ENCODE data around the gene CFAP77. TPM values are rescaled to one million over a fixed set of nuclear protein-coding genes. Genes with fewer than 3 reads are reported as not detected.

Gene CFAP77
- total RNA-seq, 1 donor from 2014 or later = not detected

DNA sequence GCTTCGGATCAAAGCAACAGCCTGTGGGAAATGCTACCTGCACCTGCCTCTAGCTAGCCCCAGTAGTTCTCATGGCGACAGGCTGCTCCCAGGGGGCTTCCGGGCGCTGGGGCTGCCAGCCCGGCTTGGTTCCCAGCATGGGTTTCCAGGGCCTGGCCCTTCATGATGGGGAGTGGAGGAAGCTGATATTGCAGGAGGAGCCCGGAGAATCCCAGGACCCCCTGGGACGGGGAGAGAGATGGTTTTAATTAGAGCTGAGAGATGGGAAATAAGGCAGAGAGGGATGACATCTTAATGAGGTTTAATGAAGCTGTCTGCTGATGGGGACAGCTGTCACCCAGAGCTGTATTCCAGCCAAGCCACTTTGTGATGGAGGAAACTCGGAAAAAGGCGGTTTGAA, 78.6 kb downstream of the CFAP77 start:
- no peak for TF ChIP-seq CTCF (conservative IDR thresholded peaks at IDR 0.05; ENCODE audit: low read depth, low read length)
- no peak for DNase-seq (ENCODE audit: low read depth)
- no peak overlapping the region for H3K4me3 ChIP-seq (ENCODE audit: low read depth, low read length)

GRCh38 chr9:132489536-132489935, 79.5 kb downstream of the CFAP77 start:
- H3K4me3 ChIP-seq (ENCODE audit: low read depth, low read length) = no peak overlapping the region
- TF ChIP-seq CTCF (conservative IDR thresholded peaks at IDR 0.05; ENCODE audit: low read depth, low read length) = no peak
- no peak for DNase-seq (ENCODE audit: low read depth)

DNA sequence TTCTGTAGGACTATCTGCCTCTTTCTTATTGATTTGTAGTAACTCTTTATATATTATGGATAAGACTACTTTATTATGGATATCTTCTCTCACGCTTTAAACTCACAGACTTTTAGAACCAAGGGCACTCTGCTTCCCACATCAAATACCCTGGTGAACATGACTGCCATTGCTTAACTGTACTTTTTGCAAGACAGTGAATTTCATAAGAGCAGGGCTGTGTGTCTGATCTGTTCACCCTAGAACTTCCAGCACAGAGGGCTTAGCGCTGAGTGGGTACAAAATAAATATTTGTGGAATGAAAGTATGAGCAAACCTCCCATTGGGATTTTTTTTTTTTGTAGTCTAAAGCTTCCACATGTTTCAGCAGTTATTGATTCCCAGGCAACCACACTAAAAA, 84.8 kb downstream of the CFAP77 start:
- DNase-seq (ENCODE audit: low read depth) = no peak
- no peak for TF ChIP-seq CTCF (conservative IDR thresholded peaks at IDR 0.05; ENCODE audit: low read depth, low read length)
- no peak overlapping the region for H3K4me3 ChIP-seq (ENCODE audit: low read depth, low read length)

GRCh38 chr9:132497731-132498130, 87.7 kb downstream of the CFAP77 start:
- DNase-seq (ENCODE audit: low read depth) = no peak
- no peak for TF ChIP-seq CTCF (conservative IDR thresholded peaks at IDR 0.05; ENCODE audit: low read depth, low read length)
- H3K4me3 ChIP-seq (ENCODE audit: low read depth, low read length) = no peak overlapping the region

- TF ChIP-seq CTCF (conservative IDR thresholded peaks at IDR 0.05; ENCODE audit: low read depth, low read length) = no peak
- DNase-seq (ENCODE audit: low read depth) = no peak
- no peak overlapping the region for H3K4me3 ChIP-seq (ENCODE audit: low read depth, low read length)
Observed at GRCh38 chr9:132498531-132499210, 88.7 kb downstream of the CFAP77 start.

DNA sequence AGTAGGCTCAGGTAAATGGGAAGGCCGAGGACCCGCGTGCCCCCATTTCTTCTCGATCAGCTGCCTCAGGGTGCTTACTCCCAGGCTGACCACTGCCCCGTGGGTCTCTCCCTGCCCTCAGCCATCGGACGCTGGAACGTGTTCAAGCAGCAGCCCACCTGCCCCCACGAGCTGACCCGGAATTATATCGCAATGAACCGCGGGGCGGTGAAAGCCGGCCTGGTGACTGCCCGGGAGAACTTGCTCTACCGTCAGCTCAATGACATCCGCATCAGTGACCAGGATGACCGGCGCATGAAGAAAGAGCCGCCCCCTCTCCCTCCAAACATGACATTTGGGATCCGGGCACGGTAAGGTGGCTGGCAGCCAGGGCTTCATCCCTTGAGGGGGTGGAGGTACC, 89.2 kb downstream of the CFAP77 start:
- no peak for DNase-seq (ENCODE audit: low read depth)
- no peak for TF ChIP-seq CTCF (conservative IDR thresholded peaks at IDR 0.05; ENCODE audit: low read depth, low read length)
- H3K4me3 ChIP-seq (ENCODE audit: low read depth, low read length) = no peak overlapping the region

GRCh38 chr9:132500193-132500592, 90.2 kb downstream of the CFAP77 start:
- no peak for TF ChIP-seq CTCF (conservative IDR thresholded peaks at IDR 0.05; ENCODE audit: low read depth, low read length)
- no peak for DNase-seq (ENCODE audit: low read depth)
- no peak overlapping the region for H3K4me3 ChIP-seq (ENCODE audit: low read depth, low read length)
